HG03565 (cell line): ENCODE data around the gene CPXM2.

Source experiments
- ATAC-seq: cut with Tn5 transposase; IDR thresholded peaks from one replicate; pipeline ENCODE4 v1.9.1; 2021; ENCODE audit warnings: mild to moderate bottlenecking, moderate library complexity; ENCODE audit not compliant: unreplicated experiment

Gene CPXM2

GRCh38 chr10:123804716-123805115 is 86.9 kb downstream of the CPXM2 start:
- ATAC-seq = no peak

GRCh38 chr10:123800821-123801220 is 90.8 kb downstream of the CPXM2 start:
- no peak for ATAC-seq

DNA sequence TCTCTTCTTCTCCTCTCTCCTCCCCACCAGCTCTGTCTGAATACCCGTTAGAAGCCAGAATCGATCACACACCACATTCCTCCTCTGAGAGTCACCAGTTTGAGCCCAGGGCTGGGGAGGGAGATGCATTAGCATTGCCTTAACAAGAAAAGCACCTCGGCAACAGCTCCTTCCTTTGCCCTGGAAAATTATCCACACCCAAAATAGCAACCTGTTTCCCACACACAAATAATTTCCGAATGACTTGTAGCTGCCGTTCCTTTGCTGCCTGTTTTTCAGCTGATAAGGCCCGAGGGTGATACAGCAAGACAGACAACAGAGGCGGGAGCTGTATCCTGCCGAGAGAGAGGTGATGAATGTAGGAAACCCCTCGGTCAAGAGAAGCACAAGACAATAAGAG is 91.3 kb downstream of the CPXM2 start:
- ATAC-seq = no peak

DNA sequence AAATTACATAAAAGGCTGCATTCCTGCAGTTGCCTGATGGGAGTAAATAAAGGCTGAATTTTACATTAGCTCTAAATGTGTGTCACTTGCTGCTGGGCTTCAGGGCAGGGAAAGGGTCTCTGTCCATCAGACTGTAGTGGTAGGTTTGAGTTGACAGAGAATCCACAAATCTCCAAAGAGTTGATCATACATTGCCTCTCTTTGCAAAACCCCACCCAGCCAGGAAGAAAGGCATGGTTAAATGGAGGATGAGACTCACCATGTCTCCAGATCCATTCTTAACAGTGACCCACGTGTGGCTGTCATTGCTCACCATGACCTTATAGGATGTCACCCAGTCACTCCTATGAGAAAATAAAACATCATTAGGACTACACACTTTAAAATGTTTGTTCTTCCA is 92.8 kb downstream of the CPXM2 start:
- ATAC-seq = no peak

DNA sequence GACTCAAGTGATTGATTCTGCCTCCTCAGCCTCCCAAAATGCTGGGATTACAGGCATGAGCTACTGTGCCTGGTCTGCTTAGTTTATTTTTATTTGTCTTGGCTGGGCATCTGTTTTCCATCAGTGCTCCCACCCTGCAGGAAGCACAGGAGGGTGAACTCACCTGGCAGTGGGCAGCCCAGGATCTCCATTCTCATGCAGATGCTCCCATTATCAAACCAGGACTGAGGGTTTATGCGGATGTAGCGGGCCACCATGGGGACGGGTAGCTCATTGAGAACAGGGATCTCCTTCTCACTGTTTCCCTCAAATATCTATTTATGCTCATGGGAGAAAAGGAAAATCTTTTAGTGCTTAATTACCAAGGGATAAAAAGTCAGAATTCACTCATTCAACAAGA is 93.8 kb downstream of the CPXM2 start:
- no peak for ATAC-seq

GRCh38 chr10:123796736-123797135 is 94.9 kb downstream of the CPXM2 start:
- ATAC-seq = no peak

DNA sequence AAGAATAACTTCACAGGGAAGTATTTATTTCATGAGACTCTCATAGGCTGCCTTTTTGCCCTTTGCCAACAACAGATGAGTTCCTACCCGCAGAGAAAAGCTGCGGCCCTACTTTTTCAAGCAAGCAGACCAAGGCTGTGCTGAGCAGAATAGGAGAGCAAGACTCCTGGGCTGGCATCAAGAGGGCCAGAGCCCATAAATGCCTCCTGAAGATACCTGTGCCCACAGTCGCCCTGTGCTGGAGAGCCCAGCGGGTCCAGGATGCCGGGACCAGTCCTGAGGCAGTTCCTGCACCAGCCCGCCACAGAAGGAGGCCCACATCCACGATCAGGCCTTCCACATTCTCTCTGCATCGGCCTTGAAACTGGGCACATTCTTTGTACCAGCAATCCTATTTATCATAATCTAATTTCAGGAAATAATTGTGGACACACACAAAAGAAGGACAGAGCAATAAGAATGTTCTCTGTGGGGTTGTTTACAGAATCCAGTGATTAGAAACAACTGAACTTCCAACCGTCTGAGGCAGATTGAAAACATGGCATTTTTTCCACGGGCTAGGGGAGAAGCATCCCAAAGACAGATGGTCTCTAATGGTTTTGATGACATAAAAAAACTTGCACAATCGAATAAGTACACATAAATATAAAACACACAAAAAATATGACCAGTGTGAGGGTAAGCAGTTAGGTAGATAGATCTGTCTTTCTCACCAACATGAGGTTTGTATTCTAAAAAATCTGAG is 95.6 kb downstream of the CPXM2 start:
- ATAC-seq = no peak

DNA sequence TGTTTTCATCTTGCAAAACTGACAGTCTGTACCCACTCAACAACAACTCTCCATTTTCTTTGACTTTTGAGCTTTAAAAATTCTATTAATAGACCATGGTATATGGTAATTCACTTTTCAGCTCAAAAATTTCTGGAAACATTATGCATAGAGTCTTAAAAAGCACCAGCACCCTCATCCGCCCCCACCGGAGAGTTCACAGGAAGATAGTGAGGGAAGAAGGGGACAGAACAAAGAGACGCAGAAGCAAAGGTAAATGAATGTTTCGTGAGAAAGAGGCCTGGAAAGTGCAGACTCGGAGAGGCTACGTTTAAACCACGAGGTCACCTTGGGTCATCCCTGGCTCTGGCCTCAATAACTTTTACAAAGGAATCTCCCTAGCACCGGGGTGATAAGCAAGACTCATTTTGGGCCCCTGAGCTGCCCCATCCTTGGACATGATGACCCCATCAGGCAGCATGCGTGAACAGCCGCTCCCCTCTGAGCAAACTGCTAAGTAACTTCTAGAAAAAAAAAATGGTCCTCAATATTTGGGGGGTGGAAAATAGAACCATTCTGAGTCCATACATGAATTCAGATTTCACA is 96.3 kb downstream of the CPXM2 start:
- ATAC-seq = no peak

GRCh38 chr10:123792248-123792978 is 99.2 kb downstream of the CPXM2 start:
- ATAC-seq = no peak

- no peak for ATAC-seq
Observed at GRCh38 chr10:123790132-123790885, 101.3 kb downstream of the CPXM2 start.

DNA sequence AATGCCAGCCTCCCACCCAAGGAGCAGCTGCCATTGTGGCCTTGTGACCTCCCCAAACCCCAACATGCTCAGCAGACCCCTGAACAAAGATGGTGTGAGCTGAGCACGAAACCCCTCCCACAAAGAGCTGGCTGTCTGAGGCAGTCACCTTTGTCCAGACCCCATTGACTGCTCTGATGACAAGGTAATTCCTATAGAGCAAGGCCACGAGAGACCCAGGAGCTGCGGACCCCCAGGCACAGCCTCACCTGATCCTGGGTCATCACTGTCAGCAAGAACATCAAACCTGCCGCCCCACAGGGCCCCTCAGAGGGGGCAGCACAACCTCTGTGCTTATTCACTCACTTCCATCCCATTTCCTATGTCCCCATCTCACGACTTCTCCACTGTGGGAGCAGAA is 102.6 kb downstream of the CPXM2 start:
- no peak for ATAC-seq

GRCh38 chr10:123787566-123787965 is 104.0 kb downstream of the CPXM2 start:
- ATAC-seq = no peak

DNA sequence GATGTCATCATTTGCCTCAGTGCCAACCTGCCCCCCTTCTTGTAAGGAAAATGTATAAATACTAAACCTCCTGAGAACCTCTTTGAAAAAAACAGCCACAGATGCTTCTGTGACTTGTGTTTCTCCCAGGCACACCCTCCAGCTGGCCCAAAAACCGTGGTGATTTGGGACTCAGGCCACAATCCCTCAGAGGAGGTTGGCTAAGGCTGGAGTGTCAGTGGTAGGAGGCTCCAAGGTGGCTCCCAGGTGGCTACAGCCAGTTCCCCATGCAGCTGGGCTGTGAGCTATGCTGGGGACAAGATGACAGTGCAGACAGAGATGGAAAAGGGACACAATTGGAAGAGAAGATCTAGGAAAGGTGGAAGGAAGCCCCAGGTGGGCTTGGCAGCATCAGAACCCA is 104.7 kb downstream of the CPXM2 start:
- no peak for ATAC-seq

DNA sequence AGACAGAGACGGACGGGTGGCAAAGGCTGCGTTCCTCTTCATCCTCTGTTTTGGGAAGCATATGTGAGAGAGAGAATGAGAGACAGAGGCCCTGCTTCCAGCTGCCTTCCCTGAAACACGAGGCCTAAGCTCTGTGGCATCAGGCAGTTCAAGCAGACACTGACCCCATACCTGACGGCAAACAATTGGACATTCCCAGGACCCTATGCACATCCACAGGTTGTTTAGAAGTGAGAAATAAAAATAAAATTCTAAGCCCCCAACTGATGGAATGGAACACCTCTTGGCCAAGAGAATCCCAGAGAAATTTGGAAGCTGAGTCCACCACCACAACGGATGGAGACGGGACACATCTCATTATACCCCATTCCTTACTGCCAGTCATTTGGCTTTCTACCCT is 105.3 kb downstream of the CPXM2 start:
- ATAC-seq = no peak

- no peak for ATAC-seq
Observed at GRCh38 chr10:123784646-123785045, 107.0 kb downstream of the CPXM2 start.

DNA sequence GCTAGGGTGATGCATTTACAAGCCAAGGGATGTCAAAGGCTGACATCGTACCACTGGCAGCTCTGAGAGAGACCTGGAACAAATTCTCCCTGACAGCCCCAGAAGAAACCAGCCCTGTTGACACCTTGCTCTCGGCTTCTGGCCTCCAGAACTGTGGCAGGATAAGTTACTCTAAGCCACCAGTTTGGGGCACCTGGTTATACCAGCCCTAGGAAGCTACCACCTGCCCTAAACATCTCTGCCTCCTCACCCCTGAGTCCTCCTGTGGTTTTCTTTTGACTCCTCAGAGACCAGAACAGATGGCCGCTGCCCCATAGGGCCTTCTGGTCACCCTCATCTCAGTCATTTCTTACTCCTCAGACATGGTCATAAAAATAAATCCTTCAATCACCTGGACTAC is 107.4 kb downstream of the CPXM2 start:
- ATAC-seq = no peak

GRCh38 chr10:123783296-123783695 is 108.3 kb downstream of the CPXM2 start:
- no peak for ATAC-seq

GRCh38 chr10:123782549-123782948 is 109.1 kb downstream of the CPXM2 start:
- ATAC-seq = no peak

DNA sequence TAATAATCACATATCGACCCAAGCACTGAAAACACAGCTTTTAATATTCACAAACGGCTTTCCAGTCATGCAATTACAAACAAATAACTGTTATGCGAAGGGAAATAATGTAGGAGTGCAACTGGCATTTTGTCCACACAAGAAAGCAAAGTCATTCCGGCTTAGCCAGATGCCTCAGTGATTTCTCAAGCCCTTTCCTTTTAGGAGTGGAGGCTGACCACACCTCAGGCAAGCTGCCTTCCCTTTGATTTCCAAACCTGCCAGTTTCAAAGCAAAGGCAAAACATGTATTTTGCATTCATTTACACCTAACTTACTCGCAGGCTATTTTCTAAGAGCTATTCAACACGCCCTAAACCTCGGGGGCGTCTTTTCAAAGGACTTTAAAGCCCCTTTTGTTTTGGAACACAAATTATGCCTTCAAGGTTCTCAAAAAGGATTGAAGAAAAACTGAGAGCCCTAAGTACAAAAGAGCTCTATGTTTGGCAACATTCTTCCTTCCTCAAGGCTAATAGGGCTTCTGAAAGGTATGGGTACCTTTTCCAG is 109.6 kb downstream of the CPXM2 start:
- no peak for ATAC-seq

GRCh38 chr10:123781324-123781900 is 110.2 kb downstream of the CPXM2 start:
- no peak for ATAC-seq
